HG03469 (cell line): ENCODE measurements around the gene CHRNA10.
"Not testable (repeated sequence)": the region's sequence is repeated elsewhere in the genome, so short reads cannot be mapped to it uniquely, and the experiment has no call there.

Experiments
- ATAC-seq: cut with Tn5 transposase; IDR thresholded peaks from one replicate; pipeline ENCODE4 v1.9.1; 2021; ENCODE audit warnings: mild to moderate bottlenecking, moderate library complexity, moderate number of reproducible peaks; ENCODE audit not compliant: unreplicated experiment

Gene CHRNA10

DNA sequence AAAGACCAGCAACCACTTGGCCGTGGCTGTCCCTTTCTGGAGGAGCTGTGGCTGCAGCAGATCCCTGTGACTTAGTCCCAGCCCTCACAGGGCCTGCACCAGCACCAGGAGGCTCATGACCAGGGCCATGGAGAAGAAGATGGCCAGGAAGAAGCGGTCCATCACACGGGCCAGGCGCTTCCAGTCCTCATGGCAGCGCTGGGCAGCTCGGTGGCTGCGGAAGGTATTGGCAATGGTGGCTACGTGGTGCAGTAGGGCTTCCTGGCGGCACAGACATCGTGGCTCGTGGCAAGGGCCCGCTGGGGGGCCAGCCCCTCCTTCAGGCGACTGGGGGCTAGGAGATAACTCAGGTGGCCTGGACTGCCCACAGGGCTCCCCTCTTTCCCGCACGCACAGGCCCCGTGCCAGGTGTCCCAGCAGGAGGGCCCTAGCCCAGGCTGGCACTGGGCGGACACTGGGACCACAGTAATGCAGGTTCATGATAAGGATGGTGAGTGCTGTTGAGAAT, 5.1 kb downstream of the CHRNA10 start:
- ATAC-seq, result no peak

DNA sequence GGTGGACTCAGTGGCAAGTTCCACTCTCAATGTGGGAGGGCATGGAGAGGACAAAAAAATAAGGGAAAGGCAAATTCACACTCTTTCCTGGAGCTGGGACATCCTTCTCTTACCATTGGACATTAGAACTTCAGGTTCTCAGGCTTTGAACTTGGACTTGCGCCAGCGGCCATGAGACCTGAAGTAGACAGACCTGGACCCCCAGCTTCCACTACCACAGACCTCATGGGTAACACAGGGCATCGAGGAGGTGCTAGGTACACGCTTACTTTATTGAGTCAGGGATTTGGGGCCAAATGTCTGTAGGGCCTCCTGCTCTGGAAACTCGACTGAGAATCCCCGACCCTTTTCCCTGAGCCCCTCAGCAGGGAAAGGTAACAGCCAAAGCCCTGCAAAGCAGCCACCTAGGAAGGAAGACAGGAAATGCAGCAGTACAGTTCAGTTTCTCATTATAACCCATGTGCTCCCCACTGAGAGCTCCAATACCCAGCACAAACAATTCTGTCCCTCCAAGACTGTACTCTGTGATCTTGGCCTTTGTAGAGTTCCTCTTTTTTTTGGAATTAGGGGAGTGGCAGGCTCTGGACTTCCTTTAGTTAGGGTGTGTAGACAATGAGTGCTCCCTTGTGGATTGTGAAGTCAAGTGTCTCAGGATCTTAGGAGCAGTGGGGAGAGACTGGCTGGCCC, 5.7 kb downstream of the CHRNA10 start:
- no peak for ATAC-seq

DNA sequence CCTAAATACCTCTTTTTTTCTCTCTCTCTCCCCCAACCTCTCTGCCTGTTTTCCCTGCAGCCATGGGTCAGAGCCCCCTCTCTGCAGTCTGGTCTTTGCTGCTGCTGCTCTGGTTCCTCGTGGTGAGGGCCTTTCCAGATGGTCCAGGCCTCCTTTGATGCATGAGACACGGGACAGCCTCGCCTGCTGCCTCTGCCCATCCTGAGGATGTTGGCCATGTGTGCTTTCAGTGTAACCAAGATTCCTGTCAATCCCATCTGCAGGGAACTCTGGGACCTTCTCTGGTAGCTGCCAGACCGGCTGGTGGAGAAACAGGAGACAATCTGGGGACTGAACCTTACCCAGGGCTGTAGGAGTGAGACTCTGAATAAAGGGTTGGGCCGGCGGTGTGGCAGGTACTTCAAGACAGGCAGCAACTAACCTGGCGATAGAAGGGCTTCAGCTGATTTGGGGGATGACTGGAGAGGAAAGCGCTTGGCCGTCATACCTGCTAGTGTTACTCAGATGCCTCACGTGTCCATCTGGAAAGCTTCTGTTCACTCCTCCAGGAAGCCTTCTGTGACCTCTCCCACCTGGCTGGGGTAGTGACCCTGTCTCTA, 7.1 kb downstream of the CHRNA10 start:
- ATAC-seq, result no peak

DNA sequence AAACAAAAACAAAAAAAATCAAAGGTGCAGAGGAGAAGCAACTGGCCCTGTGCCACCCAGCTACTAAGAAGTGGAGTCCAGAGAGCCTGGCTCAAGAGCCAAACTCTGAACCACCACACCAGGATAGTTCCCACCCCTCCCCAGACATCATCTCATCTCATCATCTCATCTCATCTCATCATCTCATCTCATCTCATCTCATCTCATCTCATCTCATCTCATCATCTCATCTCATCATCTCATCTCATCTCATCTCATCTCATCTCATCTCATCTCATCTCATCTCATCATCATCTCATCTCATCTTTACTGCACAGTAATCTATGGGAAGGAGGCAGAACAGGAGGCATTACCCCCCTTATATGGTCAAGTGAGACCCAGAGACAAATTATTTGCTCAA, 8.3 kb downstream of the CHRNA10 start:
- no peak for ATAC-seq

DNA sequence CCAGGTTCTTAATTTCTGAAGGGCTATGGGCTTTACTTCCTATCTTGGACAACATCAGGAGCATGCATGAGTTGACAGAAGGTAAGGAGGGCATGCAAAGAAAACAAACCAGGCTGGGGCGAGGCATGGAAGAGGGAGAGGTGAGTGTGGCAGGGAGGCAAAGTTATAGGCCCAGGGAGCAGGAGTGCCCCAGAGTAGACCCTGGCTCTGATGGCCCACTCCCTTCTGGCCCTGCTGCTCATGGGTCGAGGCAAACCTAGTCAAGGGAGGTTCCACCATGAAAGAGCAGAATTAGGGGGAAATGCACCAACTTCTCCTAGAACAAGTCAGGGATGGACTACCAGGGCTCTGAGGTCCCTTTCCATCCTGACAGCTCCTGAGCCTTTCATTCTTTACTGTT, 10.2 kb downstream of the CHRNA10 start:
- ATAC-seq, result no peak

DNA sequence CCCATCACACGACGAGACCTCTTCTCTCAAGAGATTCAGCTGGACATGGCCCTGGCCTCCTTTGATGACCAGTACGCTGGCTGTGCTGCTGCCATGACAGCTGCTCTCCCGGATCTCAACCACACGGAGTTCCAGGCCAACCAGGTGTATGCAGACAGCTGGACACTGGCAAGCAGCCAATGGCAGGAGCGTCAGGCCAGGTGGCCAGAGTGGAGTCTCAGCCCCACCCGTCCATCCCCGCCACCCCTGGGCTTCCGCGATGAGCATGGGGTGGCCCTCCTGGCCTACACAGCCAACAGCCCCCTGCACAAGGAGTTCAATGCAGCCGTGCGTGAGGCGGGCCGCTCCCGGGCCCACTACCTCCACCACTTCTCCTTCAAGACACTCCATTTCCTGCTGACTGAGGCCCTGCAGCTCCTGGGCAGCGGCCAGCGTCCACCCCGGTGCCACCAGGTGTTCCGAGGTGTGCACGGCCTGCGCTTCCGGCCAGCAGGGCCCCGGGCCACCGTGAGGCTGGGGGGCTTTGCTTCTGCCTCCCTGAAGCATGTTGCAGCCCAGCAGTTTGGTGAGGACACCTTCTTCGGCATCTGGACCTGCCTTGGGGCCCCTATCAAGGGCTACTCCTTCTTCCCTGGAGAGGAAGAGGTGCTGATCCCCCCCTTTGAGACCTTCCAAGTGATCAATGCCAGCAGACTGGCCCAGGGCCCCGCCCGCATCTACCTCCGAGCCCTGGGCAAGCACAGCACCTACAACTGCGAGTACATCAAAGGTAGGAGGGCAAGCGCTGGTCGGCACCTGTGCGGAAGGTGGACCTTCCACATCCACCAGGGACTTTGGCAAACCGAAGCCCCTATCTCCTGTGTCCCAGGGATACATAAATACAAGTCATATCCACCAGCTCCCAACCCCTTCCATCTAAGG, 11.3 kb downstream of the CHRNA10 start:
- ATAC-seq, result no peak

DNA sequence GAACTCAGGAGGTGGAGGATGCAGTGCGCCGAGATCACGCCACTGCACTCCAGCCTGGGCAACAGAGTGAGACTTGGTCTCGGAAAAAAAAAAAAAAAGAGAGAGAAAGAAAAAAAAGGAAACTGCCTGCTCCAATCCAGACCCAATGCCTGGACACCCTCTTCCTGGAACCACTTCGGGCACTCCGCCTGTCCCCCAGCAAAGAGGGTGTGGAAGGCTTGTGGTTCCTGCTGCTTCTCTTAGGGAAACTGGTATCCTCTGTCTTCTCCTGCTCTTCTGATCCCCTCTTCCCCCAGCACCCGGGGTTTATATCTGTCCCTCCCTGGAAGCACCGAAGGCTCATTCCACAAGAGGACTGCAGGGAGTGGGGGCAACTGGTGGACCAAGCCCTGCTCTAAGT, 12.9 kb downstream of the CHRNA10 start:
- no peak for ATAC-seq

DNA sequence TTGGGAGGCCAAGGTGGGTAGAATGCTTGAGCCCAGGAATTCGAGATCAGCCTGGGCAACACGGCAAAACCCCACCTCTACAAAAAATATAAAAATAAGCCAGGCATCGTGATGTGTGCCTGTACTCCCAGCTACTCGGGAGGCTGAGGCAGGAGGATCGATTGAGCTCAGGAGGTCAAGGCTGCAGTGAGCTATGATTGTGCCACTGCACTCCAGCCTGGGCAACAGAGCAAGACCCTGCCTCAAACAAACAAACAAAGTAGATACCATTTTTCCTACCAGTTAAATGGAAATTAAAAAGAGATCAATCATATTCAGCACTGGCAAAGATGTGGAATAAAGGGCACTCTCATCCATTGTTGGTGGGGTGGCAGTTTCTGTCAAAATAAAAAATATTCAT, 13.9 kb downstream of the CHRNA10 start:
- ATAC-seq, result not testable (repeated sequence)

DNA sequence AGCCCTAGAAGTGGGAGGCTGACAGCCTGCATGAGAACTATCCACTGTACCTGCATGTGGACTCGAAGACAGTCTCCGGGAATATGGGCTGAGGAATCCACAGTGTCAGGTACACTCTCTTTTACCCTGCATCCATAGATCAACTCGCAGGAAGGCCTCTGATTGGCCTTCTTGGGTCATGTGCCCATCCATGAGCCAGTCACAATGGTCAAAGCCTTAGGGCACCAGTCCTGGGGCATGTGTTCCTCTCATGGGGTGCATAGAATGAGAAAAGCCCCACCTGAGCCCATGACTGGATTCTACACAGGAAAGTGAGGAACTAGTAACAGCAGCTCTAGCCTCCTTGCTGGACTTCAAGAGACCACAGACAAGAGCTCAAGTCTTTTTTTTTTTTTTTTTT, 15.6 kb downstream of the CHRNA10 start:
- no peak for ATAC-seq

DNA sequence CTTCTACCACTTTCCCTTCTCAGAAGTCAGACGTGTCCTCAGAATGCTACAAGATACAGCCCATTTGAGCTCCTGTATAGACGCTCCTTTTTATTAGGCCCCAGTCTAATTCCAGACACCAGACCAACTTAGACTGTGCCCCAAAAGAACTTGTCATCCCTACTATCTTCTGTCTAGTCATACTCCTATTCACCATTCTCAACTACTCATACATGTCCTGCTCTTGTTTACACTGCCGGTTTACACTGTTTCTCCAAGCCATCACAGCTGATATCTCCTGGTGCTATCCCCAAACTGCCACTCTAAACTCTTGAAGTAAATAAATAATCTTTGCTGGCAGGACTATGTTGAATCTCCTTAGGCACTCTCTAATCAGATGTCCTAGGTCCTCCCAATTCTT, 18.7 kb downstream of the CHRNA10 start:
- ATAC-seq, result not testable (repeated sequence)

DNA sequence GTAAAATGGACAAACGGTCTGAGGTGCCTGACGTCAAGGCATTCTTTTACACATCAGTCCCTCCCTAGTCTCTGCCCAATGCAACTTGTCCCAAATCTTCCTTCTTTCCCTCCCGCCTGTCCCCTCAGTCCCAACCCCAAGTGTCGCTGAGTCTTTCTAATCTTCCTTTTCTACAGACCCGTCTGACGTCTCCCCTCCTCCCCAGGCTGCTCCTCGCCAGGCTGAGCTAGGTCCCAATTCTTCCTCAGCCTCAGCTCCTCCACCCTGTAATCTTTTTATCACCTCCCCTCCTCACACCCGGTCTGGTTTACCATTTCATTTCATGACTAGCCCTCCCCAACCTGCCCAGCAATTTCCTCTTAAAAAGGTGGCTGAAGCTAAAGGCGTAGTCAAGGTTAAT, 21.8 kb downstream of the CHRNA10 start:
- not testable (repeated sequence) for ATAC-seq

DNA sequence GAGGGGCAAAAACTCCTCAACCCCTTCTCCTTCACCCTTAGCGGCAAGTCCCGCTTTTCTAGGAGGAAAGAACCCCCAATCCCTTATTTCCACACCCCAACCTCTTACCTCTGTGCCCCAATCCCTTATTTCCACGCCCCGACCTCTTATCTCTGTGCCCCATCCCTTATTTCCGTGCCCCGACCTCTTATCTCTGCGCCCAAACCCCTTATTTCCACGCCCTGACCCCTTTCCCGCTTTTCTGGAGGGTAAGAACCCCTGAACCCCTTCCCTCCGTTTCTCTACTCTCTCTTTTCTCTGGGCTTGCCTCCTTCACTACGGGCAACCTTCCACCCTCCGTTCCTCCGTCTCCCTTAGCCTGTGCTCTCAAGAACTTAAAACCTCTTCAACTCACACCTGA, 22.3 kb downstream of the CHRNA10 start:
- not testable (repeated sequence) for ATAC-seq

DNA sequence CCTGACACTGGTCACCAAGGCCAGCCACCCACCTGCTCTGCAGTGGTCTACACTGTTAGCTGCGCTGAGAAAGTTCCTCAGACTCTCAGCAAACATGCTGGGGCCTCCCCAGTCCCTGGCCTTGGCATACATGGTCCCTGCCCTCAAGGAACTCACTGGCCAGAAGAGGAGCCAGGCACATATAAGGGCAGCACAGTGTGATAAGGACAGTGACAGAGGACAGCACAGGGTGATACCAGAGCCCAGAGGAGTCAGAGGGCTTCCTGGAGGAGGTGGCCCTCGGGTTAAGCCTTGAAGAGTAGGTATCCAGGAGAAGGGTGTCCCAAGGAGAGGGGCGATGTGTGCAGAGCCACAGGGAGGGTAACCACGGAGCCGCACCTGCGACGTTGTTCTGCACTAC, 25.6 kb downstream of the CHRNA10 start:
- no peak for ATAC-seq

DNA sequence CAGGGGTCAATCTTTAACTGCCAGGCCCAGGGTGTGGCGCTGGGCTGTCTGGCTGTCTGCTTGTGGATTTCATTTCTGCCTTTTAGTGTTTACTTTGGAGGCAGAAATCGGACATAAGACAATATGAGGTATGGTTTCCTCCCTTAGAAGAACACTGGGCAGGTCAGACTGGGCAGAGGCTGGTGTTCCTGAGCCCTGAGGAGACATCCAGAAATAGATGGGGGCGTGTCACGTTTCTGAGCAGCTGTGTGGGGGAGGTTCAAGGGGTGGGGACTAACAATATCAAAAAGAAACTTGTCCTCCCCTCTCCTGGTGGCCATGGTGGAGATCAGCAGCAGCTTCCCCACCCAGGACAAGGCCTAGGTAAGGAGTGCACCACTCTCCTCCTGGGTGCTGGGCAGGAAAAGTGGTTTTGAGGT, 26.4 kb downstream of the CHRNA10 start, which contains the start of gene ART1:
ART1 (plus strand) TSS at position 312 of the 419 bp plus-strand sequence. CDS start 14,086 bp downstream, outside the sequence.
- ATAC-seq, result no peak

DNA sequence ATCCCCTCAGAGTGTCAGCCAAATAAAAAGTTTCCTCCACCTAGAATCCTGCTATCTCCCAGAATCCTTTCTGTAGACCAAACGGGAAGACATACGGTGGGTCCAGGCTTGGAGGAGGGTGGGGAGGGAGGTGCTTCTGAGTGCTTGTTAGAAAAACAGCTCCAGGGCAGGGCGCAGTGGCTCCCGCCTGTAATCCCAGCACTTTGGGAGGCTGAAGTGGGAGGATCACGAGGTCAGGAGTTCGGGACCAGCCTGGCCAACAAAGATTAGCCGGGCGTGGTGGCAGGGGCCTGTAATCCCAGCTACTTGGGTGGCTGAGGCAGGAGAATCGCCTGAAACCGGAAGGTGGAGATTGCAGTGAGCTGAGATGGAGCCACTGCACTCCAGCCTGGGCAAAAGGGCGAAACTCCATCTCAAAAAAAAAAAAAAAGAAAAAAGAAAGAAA, 28.1 kb downstream of the CHRNA10 start:
- ATAC-seq, result not testable (repeated sequence)

DNA sequence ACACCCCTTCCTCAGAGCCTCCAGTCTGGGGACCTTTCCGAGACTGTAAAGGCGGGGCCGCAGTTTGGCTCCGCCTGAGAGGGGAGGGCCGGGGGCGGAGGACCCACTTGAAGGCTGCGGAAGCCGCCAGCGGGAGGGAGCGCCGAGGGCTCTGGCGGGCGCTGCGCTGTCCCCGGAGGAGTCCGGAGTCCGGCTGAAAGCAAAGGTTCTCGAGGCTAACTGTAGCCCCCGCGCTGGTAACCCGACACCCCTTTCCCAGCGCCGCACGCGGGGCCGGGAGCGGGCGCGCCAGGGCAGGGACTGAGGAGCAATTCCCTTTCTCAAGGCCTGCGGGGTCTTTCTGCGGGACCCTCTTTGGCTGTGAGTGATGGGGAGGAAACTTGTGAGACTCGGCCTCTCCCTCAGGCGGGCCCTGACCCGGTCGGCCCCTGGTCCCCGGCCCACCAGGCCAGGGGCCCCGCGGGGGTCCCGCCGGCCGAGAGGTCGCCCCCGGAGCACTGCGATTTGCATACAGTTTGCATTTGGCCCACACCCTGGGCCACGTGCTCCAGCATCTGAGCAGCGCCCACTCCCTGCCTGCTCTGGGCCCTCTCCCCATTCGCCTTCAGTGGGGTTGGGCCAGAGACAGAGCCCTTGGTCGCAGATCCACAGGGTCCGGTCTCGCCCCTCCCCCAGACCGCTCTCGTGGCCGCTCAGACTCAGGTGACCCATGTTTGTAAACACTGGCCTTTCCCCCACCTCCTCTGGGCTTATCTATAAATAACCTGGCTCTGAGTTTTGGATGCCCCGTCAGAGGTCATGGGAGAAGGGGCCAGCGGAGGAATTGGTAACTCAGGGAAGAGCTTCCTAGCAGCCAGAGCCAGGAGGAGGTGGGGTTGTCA, 28.9 kb downstream of the CHRNA10 start:
- no peak for ATAC-seq

DNA sequence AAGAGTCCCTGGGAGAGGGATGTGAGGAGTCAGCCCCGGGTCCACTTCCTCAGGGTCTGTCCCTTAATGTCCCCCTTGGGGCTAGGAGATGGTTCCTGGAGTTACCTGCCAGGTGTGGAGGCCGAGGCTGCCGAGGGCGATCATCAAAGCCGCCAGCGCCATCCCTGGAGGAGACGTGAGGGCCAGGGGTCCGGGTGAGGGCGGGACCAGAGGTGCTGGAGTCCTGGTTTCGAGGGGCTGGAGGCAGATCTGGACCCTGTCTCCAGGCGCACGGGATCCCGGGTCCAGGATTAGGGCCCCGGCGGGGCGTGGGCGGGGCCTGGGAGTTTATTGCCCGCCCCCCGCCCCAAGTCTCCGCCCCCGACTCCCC, 29.5 kb downstream of the CHRNA10 start, which contains the start of gene ART5:
ART5 (minus strand) TSS at position 292 of the 370 bp plus-strand sequence; CDS start at position 162, 130 bp downstream.
- no peak for ATAC-seq

DNA sequence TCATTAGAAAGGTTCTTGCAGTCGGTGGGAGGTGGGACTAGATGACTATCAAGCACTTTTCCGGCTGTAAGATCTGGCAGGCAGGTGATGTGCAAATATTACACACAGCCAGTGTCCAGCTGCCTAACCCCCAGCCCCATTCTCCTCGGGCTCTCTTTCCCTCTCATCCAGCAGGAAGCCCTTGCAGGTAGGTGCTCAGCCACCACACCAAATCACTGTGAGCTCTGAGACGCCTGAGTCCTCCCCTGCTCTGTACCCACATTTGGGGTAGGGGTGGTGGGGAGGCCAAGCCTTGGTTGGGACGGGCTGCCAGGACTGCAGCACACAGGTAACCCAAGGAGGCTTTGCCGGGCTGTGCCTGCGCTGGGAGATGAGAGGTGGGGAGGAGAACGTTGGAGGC, 30.0 kb downstream of the CHRNA10 start:
- ATAC-seq, result no peak

DNA sequence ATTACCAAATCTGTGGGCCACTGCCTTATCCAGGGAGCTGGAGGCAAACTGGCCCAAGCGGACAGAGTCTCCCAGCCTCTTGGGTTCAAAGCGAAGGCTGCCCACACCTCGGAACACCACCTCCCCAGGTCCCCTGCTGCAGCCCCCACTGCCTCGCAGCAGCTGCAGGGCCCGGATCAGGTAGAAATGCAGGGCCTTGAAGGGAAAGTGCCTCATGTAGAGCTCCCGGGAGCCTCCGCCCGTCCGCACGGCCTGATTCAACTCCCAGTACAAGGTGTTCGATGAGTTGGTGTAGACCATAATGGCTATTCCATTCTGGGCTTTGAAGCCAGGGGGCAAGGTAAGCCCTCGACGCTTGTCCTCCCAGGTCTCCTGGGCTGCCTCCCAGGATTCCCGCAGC, 31.3 kb downstream of the CHRNA10 start:
- no peak for ATAC-seq

DNA sequence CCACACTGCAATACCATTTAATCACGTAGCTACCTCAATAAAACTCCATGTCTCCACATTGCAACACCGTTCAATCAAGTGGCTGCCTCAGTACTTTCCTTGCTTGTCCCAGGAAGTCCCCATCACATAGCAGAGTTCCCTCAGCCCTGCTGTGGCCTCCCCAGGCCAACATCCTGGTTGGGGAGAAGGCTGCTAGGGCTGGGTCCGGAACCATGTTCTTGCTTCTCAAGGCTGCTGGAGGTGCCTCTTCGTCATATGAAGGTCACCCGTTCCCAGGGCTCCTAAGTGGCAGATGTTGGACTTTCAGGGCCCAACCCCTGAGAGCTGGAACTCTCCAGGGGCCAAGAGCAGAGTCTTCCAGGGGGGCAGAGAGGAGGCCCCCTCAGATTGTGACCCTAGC, 32.7 kb downstream of the CHRNA10 start:
- ATAC-seq, result no peak
